Panc1 (cell line): ENCODE results near the gene LAMB3.

ENCODE experiments used
- POLR2AphosphoS5 ChIP-seq: IDR thresholded peaks from 2 replicates; pipeline ENCODE4 v1.6.1; 2012; ENCODE audit warnings: mild to moderate bottlenecking, low read depth, low read length, moderate library complexity
- TCF7L2 ChIP-seq: IDR thresholded peaks from 2 replicates; pipeline ENCODE4 v1.6.1; 2011; ENCODE audit warnings: mild to moderate bottlenecking, low read depth, low read length, inconsistent platforms
- TF ChIP-seq, protein P1 (sequence below): fragments of 450-650 bp; IDR thresholded peaks from 2 replicates; pipeline ENCODE4 v1.5.1; 2017; ENCODE audit warnings: mild to moderate bottlenecking
- TF ChIP-seq, protein P2 (sequence below), 2 experiments: IDR thresholded peaks; 2 replicates each; pipeline ENCODE4 v1.6.1; 2011 to 2012; ENCODE audit warnings: low read depth in 2 of 2, control low read depth in 1 of 2, low read length in 1 of 2, mild to moderate bottlenecking in 1 of 2, moderate library complexity in 1 of 2; ENCODE audit not compliant: insufficient read depth in 1 of 2

DNA sequence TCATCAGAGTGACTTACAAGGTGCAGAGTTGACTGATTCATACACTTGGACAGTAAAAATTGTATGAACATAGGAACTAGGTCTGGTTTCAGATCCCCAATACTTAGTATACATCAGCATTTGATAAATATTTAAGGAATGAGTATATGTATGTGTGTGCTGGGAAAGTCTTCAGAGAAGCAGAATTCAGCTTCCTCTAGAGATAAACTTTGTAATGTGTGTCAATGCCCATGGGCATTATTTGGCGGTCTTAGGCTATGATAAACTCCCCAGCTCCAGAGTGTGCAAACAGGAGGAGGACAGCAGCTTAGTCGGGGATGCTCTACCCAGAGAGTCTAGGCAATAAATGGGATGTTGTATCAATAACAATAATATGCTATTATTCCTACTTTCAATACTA, 71.6 kb downstream of the LAMB3 start:
- TF ChIP-seq TCF7L2: no peak
- TF ChIP-seq, protein P1, sequence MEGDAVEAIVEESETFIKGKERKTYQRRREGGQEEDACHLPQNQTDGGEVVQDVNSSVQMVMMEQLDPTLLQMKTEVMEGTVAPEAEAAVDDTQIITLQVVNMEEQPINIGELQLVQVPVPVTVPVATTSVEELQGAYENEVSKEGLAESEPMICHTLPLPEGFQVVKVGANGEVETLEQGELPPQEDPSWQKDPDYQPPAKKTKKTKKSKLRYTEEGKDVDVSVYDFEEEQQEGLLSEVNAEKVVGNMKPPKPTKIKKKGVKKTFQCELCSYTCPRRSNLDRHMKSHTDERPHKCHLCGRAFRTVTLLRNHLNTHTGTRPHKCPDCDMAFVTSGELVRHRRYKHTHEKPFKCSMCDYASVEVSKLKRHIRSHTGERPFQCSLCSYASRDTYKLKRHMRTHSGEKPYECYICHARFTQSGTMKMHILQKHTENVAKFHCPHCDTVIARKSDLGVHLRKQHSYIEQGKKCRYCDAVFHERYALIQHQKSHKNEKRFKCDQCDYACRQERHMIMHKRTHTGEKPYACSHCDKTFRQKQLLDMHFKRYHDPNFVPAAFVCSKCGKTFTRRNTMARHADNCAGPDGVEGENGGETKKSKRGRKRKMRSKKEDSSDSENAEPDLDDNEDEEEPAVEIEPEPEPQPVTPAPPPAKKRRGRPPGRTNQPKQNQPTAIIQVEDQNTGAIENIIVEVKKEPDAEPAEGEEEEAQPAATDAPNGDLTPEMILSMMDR: no peak
- no peak for TF ChIP-seq POLR2AphosphoS5
- TF ChIP-seq, protein P2, sequence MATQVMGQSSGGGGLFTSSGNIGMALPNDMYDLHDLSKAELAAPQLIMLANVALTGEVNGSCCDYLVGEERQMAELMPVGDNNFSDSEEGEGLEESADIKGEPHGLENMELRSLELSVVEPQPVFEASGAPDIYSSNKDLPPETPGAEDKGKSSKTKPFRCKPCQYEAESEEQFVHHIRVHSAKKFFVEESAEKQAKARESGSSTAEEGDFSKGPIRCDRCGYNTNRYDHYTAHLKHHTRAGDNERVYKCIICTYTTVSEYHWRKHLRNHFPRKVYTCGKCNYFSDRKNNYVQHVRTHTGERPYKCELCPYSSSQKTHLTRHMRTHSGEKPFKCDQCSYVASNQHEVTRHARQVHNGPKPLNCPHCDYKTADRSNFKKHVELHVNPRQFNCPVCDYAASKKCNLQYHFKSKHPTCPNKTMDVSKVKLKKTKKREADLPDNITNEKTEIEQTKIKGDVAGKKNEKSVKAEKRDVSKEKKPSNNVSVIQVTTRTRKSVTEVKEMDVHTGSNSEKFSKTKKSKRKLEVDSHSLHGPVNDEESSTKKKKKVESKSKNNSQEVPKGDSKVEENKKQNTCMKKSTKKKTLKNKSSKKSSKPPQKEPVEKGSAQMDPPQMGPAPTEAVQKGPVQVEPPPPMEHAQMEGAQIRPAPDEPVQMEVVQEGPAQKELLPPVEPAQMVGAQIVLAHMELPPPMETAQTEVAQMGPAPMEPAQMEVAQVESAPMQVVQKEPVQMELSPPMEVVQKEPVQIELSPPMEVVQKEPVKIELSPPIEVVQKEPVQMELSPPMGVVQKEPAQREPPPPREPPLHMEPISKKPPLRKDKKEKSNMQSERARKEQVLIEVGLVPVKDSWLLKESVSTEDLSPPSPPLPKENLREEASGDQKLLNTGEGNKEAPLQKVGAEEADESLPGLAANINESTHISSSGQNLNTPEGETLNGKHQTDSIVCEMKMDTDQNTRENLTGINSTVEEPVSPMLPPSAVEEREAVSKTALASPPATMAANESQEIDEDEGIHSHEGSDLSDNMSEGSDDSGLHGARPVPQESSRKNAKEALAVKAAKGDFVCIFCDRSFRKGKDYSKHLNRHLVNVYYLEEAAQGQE (IDR thresholded peaks at IDR 0.05; ENCODE audit: insufficient read depth in 1 of 2, low read depth in 2 of 2, low read length in 1 of 2): no peak
